NOMO-1 treated with DMSO at 0.1 percent for 48 hours (cell line): ENCODE measurements around the gene GPM6B.
A peak's percentile ranks its signal among the peaks of the same experiment; 100 is the strongest.
"Not testable (repeated sequence)": the region's sequence is repeated elsewhere in the genome, so short reads cannot be mapped to it uniquely, and the experiment has no call there.

Source experiments
- DNase-seq: peaks from one replicate; lab custom pipeline; 2025; ENCODE audit not compliant: unreplicated experiment; lab: John Stamatoyannopoulos, UW

GPM6B gene

DNA sequence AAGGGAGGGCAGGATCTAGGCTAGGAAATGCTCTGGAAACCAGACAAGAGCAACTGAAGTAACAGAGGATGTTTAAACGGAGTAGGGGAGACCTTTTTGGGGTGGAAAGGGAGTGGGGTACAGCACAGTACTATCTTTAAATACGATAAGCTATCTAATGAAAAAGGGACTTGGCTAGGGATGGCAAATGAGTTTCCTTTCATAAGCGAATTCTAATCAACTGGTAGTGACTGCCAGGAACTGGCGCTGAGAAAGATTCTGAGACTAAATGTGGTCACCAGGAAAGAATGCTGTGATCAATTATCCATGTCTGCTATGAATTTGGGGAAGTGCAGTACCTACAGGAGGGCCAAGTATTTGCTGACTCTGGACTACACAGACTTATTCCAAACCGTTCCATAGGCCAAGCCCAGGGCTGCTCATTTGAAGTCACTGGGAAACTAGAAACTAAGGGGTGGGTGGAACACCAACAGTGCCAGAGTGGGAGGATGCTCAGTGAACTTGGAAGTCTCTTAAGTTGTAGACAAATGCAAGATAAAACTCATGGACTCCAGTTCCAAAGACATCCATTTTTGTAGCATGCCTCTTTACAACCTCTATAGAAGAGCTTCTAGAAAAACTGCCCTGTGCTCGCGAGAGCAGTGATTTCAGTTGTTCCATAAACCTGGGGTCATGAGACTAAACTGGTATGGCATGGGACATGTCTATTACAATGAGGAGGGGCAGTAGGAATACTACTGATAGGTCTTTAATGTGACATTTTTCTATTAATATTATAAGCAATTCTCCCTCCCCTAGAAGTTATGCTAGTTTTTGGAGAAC lies 84.4 kb downstream of the GPM6B start:
- peak; percentile 21 for DNase-seq

DNA sequence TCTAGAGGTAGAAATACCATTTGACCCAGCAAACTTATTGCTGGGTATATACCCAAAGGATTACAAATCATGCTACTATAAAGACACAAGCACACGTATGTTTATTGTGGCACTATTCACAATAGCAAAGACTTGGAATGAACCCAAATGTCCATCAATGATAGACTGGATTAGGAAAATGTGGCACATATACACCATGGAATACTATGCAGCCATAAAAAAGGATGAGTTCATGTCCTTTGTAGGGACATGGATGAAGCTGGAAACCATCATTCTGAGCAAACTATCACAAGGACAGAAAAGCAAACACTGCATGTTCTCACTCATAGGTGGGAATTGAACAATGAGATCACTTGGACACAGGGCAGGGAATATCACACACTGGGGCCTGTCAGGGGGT lies 86.4 kb downstream of the GPM6B start:
- not testable (repeated sequence) for DNase-seq

DNA sequence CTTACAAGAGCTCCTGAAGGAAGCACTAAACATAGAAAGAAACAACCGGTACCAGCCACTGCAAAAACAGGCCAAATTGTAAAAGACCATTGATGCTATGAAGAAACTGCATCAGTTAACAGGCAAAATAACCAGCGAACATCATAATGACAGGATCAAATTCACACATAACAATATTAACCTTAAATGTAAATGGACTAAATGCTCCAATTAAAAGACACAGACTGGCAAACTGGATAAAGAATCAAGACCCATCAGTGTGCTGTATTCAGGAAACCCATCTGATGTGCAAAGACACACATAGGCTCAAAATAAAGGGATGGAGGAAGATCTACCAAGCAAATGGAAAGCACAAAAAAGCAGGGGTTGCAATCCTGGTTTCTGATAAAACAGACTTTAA lies 90.3 kb downstream of the GPM6B start:
- not testable (repeated sequence) for DNase-seq

DNA sequence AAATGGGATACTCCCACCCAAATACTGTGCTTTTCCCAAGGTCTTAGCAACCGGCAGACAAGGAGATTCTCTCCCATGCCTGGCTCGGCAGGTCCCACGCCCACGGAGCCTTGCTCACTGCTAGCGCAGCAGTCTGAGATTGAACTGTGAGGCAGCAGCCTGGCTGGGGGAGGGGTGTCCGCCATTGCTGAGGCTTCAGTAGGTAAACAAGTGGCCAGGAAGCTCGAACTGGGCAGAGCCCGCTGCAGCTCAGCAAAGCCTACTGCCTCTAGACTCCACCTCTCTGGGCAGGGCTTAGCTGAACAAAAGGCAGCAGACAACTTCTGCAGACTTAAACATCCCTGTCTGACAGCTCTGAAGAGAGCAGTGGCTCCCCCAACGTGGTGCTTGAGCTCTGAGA lies 92.0 kb downstream of the GPM6B start:
- DNase-seq: not testable (repeated sequence)

DNA sequence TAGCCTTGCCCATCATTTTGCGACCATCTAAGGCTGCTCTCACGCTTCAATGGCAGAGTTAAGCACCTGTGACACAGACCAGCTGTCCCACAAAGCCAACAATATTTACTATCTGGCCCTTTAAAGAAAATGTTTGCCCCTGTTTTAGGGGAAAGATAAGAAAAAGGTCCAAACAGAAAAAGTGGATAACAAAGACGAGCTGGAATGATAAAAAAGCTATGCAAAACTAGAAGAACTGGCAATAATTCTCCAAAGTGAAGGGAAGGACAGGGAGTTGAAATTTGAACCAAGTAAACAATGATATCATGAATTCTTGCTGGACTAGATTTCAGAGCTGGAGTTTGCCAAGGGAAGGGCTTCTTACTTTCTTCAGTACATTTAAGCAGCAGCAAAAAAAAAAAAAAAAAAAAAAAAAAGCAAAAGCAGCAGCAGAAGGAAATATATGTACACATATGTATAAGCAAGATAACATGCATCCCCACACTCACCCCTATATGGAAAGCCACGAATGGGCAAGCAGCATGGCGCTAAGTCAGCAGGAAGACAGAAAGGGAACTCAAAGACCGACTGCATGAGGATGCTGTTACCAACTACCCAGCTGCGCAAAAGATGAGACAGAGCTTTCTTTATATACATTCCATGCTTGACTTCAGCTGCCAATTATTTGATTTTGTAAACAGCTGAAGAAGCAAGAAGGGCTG lies 94.9 kb downstream of the GPM6B start:
- DNase-seq: no peak

DNA sequence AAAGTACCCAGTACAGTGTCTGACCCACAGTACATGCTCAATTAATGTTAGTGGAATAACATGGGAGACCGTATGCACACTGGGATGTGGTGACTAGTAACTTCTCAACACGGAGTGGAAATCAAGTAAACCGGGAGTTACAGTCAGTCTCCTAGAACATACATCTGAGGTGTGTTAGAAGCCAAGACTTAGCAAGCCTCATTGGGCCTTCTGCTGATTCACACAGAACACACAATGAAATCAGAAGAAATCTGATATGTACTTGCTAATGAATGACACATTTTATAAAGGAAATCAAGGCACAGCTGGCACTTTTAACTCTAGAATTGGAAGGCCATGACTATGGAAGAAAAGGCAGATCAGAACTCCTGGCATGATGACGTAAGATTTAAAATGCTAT lies 95.5 kb downstream of the GPM6B start:
- no peak for DNase-seq
